ENCODE data around the gene LRRC51.

The LRRC51 gene

DNA sequence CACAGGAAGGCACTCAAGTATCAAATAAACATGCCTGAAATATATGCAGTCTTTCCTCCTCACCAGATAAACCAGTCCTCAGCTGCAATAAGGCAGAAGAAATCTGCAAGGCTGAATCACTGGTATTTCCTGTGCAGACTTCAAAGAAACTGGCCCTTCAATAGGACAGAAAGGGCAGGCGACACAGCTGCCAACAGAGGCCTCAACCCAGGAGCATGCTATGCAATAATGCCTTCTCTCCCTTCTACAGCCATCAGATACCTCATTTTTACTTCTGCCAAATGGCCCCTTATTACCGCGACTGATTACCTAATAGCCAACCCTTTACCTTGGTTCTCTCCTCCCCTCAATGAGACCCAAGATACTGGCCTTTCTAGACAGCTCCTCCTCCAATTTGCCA lies 8.3 kb upstream of the LRRC51 start:
- no peak for DNase-seq

DNA sequence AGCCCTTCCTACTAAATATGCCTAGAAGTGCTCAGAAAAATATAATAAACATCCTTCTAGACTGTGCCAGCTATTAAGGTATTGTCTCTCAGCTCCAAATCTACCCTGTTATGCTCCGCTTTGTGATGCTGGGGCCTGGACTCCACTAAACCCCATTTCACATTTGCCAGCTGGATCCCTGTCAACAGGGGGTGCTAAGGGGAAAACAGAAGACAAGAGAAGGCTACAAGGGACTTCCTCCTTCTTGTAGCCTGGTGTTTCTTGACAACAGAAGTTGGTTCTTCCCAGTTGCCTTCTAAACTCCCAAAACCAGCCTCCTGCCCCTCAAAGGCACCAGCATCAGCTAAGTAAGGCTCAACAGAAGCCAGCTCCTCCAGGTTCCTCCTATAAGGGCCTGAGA lies 5.5 kb upstream of the LRRC51 start:
- DNase-seq = no peak

DNA sequence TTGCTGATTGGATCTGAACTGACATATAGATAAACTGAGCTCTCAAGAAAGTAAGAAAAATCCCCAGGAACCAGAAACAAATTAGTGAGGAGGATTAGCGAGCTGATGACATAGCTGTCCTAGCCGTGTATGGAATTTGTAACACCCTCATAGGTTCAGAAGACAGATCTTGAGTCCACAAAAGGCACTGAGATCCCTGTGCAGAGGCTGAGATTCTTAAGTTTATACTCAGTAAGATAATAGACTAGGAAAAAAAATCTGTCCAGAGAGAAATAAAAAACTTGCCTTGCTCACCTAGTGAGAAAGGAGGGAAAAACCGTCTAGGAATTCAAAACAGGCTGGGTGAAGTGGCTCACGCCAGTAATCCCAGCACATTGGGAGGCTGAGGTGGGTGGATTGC lies 4.9 kb upstream of the LRRC51 start:
- no peak for DNase-seq

DNA sequence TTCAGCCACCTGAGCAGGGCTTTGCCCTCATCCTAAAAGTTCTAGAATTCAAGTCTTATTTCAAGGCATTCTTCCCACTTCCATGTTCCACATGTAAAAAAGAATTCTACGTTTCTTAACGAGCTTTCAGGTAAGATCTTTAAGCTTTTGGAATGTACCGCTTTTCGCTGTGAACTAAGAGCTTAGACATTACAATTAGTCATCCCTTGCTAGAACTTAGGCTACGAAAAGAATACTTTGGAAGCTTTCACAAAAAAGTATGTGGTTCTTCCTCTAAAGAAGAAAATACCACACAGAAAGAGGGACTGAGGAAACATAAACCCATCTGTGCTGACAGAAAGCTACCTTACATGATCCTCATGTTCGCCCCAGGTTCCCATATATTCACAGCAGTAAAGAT lies 2.2 kb upstream of the LRRC51 start:
- DNase-seq = no peak

DNA sequence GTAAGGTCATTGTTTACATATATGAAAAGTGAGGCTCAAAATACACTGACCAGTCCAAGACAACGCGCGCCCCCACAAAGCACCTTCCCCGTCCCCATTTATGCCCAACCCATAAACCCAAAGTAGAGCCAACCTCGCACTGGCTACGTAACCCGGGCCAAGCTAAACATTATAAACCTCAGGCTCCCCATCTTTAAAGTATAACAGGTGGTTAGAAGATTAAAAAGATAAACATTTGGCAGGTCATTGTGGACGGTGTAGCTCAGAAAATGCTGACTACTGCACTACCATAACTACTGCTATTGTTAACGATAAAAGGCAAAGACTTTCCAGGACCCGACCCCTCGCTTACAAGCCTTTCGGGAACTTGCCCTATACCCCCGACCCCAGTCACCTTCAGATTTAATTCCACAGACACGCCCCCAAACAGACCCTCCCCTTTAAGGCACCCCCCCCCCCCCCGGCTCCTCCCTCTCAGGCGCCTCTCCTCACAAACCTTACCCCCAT lies 778 bp upstream of the LRRC51 start:
- DNase-seq = no peak

DNA sequence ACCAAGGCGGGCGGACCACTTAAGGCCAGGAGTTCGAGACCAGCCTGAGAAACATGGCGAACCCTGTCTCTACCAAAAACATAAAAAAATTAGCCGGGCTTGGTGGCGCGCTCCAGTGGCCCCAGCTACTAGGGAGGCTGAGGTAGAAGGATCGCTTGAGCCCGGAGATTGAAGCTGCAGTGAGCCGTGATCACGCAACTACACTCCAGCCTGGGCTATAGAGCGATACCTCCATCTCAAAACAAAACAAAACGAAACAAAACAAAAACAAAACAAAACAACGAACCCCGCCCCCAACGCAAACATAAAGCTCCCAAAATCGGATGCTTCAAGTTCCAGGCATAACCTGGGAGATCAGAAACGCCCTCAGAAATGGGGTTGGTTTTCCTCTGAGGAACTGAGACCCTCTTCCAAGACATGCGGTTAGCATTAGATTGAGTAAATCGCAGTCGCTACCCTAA lies 564 bp downstream of the LRRC51 start:
- DNase-seq = no peak

DNA sequence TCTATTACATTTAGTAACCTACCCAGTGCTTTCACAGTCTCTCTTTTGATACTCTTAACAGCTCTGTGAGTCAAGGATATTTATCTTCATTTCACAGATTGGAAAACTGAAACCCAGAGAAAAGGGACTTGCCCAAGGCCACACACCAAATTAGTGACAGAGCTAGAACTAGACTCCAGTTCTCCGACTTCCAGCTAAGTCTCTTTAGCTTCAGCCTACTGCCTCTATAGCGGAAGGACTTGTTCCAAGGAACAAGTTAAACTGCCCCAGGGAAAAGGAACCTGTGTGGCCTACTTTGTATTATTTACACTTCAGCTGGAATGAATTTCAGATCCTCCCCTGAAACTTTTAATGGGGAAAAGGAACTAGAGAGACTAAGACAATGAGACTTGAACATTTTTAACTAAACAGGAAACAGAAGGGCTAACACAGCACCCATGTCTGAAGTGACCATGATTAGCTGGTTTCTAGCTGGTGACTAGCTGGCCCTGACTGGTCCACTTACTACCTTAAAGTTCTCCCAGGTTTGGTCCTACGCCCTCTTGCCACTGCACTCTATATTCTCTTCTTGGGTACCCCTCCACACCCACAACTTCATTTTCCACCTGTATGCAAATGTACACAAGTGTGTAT lies 1.3 kb downstream of the LRRC51 start:
- DNase-seq = no peak

DNA sequence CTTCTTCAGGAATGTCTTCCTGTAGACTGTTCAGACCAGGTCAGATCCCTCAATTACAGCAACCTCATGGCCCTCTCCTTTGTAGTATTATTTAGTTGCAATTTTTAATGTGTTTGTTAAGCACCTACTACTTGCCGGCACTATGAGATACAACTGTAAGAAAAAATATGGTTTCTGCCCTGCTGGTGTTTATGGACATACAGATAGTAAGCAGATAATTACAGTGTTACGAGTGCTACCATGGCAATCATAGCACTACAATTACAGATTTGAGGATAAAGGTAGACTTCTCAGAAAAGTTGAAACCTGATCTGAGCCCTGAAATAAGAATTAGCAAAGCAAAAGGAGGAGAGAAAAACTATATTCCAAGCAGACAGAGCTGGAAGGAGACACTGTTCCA lies 2.8 kb downstream of the LRRC51 start:
- DNase-seq = no peak

DNA sequence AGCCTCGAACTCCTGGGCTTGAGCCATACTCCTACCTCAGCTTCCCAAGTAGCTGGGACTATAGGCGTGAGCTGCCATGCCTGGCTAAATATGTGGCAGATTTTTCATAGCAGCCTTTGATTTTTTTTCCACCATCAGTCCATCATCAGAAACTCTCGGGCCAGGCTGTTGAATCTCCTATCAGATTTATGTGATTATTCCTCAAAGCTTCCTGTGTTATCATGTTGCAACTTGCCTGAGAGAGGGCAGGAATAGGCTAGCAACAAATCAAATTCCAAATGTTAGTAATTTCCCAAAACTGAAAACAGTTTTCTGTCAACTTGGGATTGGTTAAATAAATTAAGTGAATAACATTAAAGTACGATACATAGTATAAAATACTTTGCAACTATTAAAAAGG lies 3.4 kb downstream of the LRRC51 start:
- no peak for DNase-seq

DNA sequence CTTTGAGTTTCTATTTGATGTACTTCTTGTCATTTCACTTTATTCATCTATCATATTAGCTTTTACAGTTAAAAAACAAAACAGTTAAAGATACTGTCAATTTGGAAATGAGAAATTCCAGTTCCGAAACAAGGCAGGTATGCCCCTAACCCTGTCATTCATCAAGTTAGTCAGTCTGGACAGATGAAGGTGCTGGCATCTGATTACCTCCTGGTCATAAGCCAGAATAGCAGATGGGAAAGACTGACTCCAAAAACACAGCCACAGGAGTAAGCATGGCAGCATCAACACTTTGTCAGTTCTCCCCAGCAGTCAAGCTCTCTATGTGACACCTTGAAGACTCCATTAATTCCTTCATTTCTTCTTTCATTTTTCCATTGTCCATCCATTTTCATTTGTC lies 4.3 kb downstream of the LRRC51 start:
- no peak for DNase-seq

DNA sequence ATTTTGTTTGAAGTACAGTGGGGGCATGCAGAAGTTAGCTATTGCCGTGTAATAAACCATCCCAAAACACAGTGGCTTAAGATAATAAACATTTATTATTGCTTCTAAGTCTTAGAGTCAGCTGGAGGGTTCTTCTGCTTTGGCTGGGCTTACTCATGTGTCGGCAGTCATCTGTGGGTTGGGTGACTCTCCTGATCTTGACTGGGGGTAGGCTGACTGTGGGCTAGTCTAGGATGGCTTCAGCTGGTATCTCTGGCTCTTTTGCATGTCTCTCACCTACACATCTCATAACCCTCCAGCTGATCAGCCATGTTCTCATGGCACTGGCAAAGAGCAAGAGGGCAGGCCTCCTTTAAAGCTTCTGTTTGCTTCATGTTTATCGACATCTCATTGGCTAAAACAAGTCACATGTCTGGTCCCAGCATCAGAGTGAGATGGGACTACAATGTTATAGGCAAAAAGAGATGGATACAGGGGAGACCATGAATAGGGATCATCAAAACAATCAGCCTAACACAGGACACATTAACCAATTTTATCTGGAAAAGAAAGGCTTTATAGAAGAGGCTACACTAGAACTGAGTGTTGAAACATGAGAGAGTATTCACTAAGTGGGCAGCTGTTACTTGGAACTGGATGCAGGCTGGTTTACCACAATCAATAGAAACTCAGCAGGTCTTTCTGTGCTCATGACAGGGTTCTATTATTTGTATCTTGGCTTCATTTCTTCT lies 5.1 kb downstream of the LRRC51 start:
- peak; percentile 10 for DNase-seq

DNA sequence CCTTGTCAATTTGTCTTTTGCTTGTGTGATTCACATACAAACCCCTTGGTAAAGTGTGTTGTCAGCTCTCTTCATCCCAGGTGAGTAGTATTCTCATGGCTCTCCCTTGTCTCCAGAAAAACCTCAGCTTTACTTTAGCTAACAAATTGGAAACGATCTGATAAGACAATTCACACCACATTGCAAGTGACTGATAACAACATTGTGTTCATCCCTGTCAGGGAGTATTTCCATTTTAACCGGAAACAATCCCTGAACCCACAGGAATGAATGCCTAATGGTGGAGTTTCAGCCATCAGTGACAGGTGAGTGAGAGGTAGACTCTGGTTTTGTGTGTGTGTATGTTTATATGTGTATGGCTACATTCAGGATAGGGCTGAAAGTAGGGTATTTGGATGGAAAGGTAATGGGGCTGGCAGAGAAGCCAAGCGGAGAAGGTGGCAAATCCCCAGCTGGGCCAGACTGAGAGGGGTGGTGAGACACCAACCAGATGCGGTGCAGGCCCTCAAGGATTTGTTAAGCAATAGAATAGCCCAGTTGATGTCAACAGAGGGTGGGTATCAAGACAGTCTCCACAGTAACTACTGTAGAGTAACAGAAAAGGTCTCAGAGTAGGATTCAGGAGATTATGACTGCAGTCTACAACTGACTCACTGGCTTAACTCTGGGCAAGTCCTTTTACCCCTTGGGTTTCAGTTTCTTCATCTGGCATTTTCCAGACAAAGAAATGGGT lies 7.6 kb downstream of the LRRC51 start:
- DNase-seq = no peak

DNA sequence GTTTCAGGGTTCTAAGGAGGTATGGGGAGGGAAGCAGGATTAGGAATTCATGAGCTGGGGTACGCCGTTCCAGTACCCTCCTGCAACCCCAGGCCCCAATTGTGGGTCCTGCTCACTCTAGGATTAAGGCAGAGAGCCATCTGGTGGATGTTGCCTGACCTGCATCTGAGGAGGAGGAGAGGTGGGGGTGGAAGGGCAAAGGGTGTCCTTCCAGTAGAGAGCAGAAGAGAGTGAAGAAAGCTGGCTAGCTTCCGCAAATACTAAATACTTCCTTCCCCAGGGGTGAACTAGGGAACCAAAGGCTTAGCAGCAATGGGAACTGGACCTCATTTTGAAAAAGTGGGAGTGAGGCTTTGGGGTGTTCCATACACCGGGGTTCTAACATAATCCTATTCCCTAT lies 10.6 kb downstream of the LRRC51 start:
- DNase-seq = peak; percentile 53

DNA sequence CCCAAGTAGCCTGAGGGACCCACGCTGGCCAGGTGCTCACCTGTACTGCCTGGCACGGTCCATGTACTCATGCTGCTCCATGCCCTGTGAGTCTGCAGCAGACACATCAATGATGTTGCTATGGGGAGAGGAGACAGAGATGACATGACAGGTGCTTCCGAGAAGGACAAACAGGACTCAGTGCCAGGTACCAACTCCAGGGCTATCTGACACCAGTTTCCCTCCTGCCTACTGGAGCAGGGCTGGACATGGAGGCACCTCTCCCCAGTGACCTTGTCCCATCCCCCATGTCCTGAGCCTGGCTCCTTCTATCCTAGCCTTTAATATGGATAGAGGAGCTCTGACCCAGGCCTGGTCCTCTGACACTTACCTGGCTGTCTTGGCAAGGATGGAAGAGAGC lies 18.1 kb downstream of the LRRC51 start:
- DNase-seq = no peak

DNA sequence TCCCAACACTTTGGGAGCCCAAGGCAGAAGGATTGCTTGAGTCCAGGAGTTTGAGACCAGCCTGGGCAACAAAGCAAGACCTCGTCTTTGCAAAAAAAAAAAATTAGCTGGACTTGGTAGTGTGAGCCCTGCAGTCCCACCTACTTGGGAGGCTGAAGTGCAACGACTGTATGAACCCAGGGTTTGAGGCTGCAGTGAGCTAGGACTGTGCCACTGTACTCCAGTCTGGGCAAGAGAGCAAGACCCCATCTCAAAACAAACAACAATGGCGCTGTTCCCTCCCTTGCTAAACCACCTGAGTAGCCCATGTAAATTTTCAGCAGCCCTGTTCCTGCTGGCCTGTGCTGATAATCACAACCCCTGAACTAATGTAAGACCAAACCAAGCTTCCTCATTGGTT lies 19.4 kb downstream of the LRRC51 start:
- no peak for DNase-seq

DNA sequence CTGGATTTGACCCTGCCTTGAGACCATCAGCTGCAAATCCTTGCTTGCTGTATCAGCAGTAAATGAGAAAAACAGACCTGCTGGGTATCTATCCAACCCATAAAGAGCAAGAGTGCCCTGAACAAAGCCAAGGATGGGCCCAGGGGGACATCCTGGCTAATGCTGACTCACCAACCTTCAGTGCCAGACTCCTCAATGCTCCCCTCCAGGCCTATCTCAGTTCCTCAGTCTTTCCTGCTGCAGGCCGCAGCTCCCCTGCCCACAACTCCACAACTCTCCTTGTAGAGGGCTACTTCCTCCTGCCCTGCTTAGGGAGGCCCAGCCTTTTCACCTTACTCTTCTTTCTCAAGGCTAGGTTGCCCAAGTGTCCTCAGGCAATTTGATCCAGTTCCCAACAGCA lies 19.8 kb downstream of the LRRC51 start:
- DNase-seq = no peak

DNA sequence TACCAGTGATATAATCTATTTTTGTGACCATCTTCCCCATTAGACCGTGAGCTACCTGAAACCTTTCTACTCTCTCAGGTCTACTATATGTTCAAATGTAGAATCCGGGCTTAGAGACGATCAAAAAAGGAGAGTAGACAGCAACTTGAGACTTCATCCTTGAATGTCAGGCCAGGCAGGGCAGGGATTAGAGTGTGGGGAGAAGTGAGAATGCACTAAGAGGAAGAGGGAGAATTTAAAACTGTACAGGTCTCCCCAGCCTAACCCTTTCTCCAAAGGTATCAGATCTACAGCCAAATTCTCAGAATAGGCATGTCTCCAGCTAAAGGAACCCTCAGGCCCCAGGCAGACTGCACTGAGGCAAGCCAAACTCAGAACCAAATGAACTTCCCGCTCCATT lies 21.5 kb downstream of the LRRC51 start:
- no peak for DNase-seq

DNA sequence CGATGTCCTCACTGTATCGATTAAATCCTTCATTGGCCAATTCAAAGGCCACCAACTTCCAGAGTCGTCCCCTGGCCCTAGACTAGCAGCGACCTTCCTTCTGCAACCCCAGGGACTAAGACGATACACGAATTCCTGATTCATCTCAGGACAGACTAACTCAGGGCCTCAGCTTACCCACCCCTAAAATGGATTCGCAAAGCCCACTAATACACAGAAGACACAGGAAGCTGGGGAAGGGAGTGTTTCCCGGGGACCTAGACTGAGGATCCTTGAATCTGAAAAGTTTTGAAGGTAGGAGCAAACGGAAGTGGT lies 21.9 kb downstream of the LRRC51 start:
- DNase-seq = no peak

DNA sequence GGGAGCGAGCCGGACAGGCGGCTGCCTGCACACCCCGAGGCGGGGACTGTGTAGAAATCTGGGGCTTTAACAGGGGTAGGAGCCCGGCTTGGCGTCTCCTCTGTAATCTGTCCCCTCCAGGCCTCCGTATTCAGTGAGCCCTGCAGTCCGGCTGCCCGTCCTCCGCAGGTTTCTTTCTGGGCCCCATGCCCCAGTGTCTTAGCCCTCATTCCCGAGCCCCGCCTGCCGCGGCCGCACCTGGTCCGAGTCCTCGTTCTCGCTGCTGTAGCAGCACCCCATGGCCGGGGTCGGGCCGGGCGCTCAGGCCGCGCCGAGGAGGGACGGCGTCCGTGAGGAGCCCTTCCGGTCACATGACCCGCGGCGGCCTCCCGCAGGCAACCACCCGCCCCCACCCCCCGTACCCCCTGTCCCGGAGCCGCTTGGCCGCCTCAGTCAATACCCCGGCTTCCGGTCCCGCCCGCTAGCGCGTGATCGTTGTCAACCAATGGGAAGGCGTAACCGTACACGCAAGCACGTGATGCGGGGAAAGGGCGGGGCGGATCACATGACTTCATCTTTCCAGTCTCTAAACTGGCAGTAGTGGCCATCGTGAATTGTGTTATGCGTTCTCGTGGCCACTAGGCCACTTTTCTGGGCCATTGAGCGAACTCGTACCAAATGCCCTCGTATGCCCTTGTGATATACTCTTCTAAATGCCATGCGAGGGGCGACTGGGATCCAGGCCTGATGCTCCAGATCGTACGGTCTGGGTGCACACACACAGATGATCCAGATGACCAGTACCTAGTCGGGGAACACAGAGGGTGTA lies 22.5 kb downstream of the LRRC51 start, which contains the start of gene LAMTOR1:
Gene LAMTOR1 (minus strand): TSS at position 352 of the 808 bp plus-strand sequence. CDS start 73 bp downstream, at position 279.
- peak; percentile 99 for DNase-seq

DNA sequence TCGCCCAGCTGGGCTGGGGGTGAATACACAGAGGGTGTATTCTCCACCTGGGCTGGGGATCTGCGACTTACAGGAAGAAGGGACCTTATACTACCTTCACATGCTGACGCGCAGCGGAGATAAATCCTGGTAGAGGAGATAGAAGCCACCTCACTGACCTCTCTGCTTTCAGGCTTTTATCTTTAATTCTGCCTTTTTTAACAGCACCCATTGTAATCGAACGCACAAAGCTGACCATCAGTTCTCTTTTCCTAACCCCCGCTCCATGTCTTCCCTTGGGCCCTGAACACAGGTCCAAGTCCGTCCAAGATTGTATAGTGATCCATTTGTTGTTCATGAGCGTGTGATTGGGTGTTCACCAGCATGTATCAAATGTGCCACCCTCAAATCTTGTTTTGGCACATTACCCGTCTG lies 23.1 kb downstream of the LRRC51 start:
- DNase-seq = no peak

DNA sequence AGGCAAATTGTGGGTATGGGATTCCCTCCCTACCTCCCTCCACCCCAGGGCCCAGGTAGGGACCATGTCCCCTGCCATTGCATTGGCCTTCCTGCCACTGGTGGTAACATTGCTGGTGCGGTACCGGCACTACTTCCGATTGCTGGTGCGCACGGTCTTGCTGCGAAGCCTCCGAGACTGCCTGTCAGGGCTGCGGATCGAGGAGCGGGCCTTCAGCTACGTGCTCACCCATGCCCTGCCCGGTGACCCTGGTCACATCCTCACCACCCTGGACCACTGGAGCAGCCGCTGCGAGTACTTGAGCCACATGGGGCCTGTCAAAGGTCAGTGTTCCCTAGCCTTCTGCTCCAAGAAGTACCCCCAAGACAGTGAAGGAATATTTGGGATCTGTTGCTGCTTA lies 25.2 kb downstream of the LRRC51 start, which contains the start of gene TOMT:
Gene TOMT (plus strand): TSS at position 37 of the 400 bp plus-strand sequence. CDS start 28 bp downstream, at position 65.
- DNase-seq = no peak

DNA sequence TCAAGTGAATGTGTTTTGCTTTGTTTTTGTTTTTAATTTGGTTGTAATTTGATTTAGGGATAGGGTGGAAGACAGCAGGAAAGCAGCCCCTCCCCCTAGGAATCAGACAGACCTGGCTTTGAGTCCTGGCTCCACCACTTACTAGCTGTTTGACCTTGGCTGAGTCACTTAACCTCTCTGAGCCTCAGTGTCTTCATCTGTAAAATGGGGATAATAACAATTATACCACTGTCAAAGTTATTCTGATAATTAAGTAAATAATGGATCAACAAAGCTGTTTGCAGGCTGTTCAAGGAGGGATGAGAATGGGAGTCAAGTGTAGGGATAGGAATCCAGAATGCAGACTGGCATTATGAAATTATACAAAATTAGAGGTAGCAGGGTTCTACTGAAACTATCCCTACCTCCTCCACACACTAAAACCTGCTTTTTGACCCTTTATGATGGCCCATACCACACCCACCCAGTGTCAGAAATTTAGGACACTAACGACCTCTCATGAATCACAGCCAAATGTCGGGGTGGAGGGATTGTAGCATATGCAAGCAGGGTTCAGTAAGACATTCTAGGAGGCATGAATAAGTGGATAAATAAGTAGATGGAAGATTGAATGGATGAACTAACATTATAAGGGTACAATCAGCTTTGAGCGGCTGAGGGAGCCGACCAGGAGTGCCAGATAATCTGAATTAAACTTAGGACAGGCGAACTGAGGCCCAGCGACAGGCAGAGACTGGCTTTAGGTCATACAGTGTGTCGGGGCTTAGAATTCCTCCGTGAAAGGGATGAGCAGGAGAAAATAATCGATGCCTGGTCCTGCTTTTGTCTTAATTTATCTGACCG lies 30.9 kb downstream of the LRRC51 start:
- DNase-seq = no peak
